A673 (cell line): ENCODE results near the gene ITPA.

Experiments used
- EZH2 ChIP-seq: fragments of 200-600 bp; sonication (generic); IDR thresholded peaks from 2 replicates; pipeline ENCODE4 v1.6.1; 2017; ENCODE audit warnings: borderline replicate concordance, low read depth, mild to moderate bottlenecking, mixed read lengths, antibody characterized with exemption, low read length; ENCODE audit not compliant: poor library complexity, severe bottlenecking
- TF ChIP-seq, protein P1 (sequence below): fragments of 300-800, 200-600 bp; sonication (generic); conservative IDR thresholded peaks from 2 replicates; pipeline ENCODE4 v1.5.1; 2017; ENCODE audit warnings: low read depth, mild to moderate bottlenecking, antibody characterized with exemption, low read length, moderate library complexity, mixed read lengths

GRCh38 chr20:3160418-3160817 is 48.9 kb upstream of the ITPA start:
- TF ChIP-seq, protein P1, sequence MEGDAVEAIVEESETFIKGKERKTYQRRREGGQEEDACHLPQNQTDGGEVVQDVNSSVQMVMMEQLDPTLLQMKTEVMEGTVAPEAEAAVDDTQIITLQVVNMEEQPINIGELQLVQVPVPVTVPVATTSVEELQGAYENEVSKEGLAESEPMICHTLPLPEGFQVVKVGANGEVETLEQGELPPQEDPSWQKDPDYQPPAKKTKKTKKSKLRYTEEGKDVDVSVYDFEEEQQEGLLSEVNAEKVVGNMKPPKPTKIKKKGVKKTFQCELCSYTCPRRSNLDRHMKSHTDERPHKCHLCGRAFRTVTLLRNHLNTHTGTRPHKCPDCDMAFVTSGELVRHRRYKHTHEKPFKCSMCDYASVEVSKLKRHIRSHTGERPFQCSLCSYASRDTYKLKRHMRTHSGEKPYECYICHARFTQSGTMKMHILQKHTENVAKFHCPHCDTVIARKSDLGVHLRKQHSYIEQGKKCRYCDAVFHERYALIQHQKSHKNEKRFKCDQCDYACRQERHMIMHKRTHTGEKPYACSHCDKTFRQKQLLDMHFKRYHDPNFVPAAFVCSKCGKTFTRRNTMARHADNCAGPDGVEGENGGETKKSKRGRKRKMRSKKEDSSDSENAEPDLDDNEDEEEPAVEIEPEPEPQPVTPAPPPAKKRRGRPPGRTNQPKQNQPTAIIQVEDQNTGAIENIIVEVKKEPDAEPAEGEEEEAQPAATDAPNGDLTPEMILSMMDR, result no peak
- TF ChIP-seq EZH2, result no peak
